HEK293 (cell line): Measurements from ENCODE around the gene VOPP1.

Source experiments
- CTCF ChIP-seq: fragments of 450-650 bp; formaldehyde crosslinking; IDR thresholded peaks from 2 replicates; pipeline ENCODE4 v1.5.1; 2016; ENCODE audit warnings: missing biosample characterization, missing genetic modification characterization
- ZBTB48 ChIP-seq: fragments of 450-650 bp; formaldehyde crosslinking; IDR thresholded peaks from 2 replicates; pipeline ENCODE4 v1.5.1; 2016; ENCODE audit warnings: missing biosample characterization, missing genetic modification characterization
- ZNF776 ChIP-seq: fragments of 450-650 bp; formaldehyde crosslinking; IDR thresholded peaks from 2 replicates; pipeline ENCODE4 v1.5.0; 2017; ENCODE audit warnings: missing biosample characterization, missing genetic modification characterization, borderline replicate concordance
- TF ChIP-seq, protein P1 (sequence below): fragments of 450-650 bp; formaldehyde crosslinking; IDR thresholded peaks from 2 replicates; pipeline ENCODE4 v1.5.1; 2016; ENCODE audit warnings: missing biosample characterization, missing genetic modification characterization

DNA sequence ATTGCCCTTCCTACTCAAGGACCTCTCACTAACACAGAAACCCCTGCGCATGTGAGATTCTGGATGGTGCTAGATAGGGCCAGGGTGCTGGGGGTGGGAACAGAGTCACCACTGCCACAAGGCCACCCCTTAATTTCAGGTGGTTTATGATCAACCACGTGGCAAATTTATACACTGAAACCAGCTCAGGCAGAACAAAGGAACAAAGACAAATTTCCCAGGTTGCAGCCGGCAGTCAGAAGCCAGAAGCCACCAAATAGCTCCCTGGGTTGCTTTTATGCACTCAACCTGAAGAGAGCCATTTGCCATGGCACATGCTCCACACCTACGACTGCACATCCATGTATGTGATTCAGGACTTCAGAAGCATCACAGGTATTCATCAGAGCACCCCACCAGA, 2.5 kb downstream of the VOPP1 start:
- TF ChIP-seq ZBTB48 (tag by site-specific recombination): no peak
- TF ChIP-seq CTCF: no peak
- TF ChIP-seq ZNF776 (tag by site-specific recombination): no peak
- TF ChIP-seq, protein P1, sequence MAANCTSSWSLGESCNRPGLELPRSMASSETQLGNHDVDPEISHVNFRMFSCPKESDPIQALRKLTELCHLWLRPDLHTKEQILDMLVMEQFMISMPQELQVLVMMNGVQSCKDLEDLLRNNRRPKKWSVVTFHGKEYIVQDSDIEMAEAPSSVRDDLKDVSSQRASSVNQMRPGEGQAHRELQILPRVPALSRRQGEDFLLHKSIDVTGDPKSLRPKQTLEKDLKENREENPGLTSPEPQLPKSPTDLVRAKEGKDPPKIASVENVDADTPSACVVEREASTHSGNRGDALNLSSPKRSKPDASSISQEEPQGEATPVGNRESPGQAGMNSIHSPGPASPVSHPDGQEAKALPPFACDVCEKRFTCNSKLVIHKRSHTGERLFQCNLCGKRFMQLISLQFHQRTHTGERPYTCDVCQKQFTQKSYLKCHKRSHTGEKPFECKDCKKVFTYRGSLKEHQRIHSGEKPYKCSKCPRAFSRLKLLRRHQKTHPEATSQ (tag by site-specific recombination): no peak
